Measurements from ENCODE around the gene SLC25A23.

The SLC25A23 gene

DNA sequence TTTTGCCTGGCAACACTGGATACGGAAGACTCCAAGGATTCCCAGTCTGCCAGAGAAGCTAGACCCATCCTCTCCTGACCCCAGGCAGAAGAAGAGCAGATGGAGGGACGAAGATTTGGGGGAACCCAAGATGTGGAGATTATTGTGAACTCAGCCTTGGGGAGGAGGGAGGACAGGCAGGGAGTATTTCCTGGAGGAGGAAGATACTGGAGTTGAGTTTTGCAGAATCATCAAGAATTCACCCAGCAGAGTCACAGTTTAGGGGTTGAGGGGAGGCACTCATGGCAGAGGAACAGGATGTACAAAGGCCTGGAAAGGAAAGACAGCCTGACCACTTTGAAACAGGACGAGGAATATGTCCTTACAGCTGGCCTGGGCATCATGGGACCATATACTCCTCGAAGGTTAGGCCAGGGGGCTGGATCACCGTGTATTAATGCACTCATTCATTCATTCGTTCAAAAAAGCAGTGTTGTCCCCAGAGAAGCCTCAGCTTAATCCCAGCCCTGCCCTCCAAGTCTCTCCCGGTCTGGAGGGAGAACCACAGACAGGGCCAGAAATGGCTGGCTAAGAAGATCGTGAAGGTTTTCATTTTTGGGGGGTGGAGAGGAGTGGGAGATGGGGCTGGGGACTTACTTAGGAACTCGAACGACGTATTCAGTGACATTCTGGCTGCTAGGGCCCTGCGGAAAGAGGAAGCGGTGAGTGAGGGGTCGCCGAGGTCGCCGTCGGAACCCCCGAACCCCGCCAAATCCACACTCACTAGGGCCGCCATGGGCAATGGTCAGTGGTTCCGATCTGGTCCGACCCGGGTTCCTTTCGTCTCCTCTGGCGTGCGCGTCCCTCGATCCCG lies 67.1 kb downstream of the SLC25A23 start:
- TF ChIP-seq GATA3 (IDR thresholded peaks at IDR 0.05; ENCODE audit: low read depth, low read length) = no peak
- no peak for TF ChIP-seq GATA2 (IDR thresholded peaks at IDR 0.05; ENCODE audit: low read depth, low read length)
